B cell (primary cell): ENCODE data around the gene MROH7. TPM values are rescaled to one million over a fixed set of nuclear protein-coding genes. Genes with fewer than 3 reads are reported as not detected.

Experiments
- ATAC-seq: fragments of 200-7000 bp; cut with Tn5 transposase; one replicate; pipeline ENCODE4 v1.10.0; 2021; ENCODE audit warnings: low read depth, mild to moderate bottlenecking, moderate number of reproducible peaks, moderate library complexity
- CTCF ChIA-PET: fragments of 350-600 bp; sonication (Branson Sonifier 250); formaldehyde crosslinking; loops from one replicate; lab custom pipeline; 2021; ENCODE audit warnings: antibody characterized with exemption, inconsistent platforms; lab: Charles Lee
- POLR2A ChIA-PET: fragments of 350-600 bp; sonication (Branson Sonifier 250); formaldehyde crosslinking; loops from one replicate; lab custom pipeline; 2021; ENCODE audit warnings: antibody characterized with exemption; lab: Charles Lee
- DNase-seq: peaks from one replicate; pipeline ENCODE4 v3.0.0; 2013
- H2AFZ ChIP-seq: 2 replicates; pipeline ENCODE4 v1.6.1; 2012; ENCODE audit warnings: mild to moderate bottlenecking, low read depth, low read length; ENCODE audit not compliant: insufficient read depth, poor library complexity, severe bottlenecking
- H3K27ac ChIP-seq, 2 donors: 1 replicate in 1 of 2; 2 replicates in 1 of 2; pipeline ENCODE4 v1.5.1; 2012 to 2013; ENCODE audit warnings: low read length in 2 of 2, mild to moderate bottlenecking in 2 of 2, moderate library complexity in 1 of 2
- H3K27me3 ChIP-seq, 4 experiments: fragments of 200-600 bp in 1 of 4; sonication (generic) in 1 of 4; replicated peaks in 1 of 4; 1 replicate in 2 of 4; 2 replicates in 2 of 4; pipeline versions ENCODE4 v1.6.1 to v1.7.0; 2013 to 2016; ENCODE audit warnings: low read length in 3 of 4, mild to moderate bottlenecking in 2 of 4, mixed read lengths in 1 of 4, moderate library complexity in 1 of 4; ENCODE audit not compliant: insufficient read depth in 4 of 4, control insufficient read depth in 3 of 4; ENCODE audit errors: control extremely low read depth in 1 of 4
- H3K36me3 ChIP-seq, 2 experiments: replicated peaks in 1 of 2; 1 replicate in 1 of 2; 2 replicates in 1 of 2; pipeline versions ENCODE4 v1.6.1 to v1.7.1; 2013; ENCODE audit warnings: low read length in 1 of 2; ENCODE audit not compliant: insufficient read depth in 2 of 2, control insufficient read depth in 1 of 2; ENCODE audit errors: control extremely low read depth in 1 of 2, extremely low read depth in 1 of 2
- H3K4me1 ChIP-seq, 2 donors: fragments of 200-600 bp in 1 of 2; sonication (generic) in 1 of 2; 1 replicate in 1 of 2; 2 replicates in 1 of 2; pipeline versions ENCODE4 v1.5.1 to v1.6.1; 2013 to 2017; ENCODE audit warnings: low read length in 2 of 2; ENCODE audit not compliant: control insufficient read depth in 2 of 2, insufficient read depth in 2 of 2
- H3K4me2 ChIP-seq: replicated peaks from 2 replicates; pipeline ENCODE3; 2012; ENCODE audit warnings: mild to moderate bottlenecking, low read depth, low read length; ENCODE audit not compliant: poor library complexity, severe bottlenecking
- H3K4me3 ChIP-seq, 5 experiments: fragments of 200-600 bp in 1 of 5; sonication (generic) in 1 of 5; 1 replicate in 3 of 5; 2 replicates in 2 of 5; pipeline versions ENCODE4 v1.5.1 to v1.7.0; 2011 to 2016; ENCODE audit warnings: low read length in 4 of 5, mild to moderate bottlenecking in 4 of 5, low read depth in 2 of 5, control low read depth in 1 of 5, moderate library complexity in 1 of 5; ENCODE audit not compliant: insufficient read depth in 1 of 5; ENCODE audit errors: control extremely low read depth in 1 of 5, extremely low read depth in 1 of 5
- H3K79me2 ChIP-seq: fragments of 200-600 bp; sonication (generic); one replicate; pipeline ENCODE4 v1.6.0; 2016; ENCODE audit warnings: low read length; ENCODE audit not compliant: control insufficient read depth, insufficient read depth
- H3K9ac ChIP-seq: fragments of 200-600 bp; sonication (generic); 2 replicates; pipeline ENCODE4 v1.6.1; 2017; ENCODE audit warnings: mild to moderate bottlenecking, low read length, moderate library complexity
- H3K9me3 ChIP-seq, 3 donors: one replicate each; pipeline versions ENCODE4 v1.6.1 to v1.7.1; 2013; ENCODE audit warnings: low read length in 2 of 3; ENCODE audit not compliant: control insufficient read depth in 2 of 3, insufficient read depth in 1 of 3; ENCODE audit errors: control extremely low read depth in 1 of 3
- H4K20me1 ChIP-seq: 2 replicates; pipeline ENCODE4 v1.6.0; 2012; ENCODE audit warnings: mild to moderate bottlenecking, low read length; ENCODE audit not compliant: insufficient read depth, control insufficient read depth, poor library complexity, severe bottlenecking
- H3K27ac Mint-ChIP-seq: one replicate; pipeline ENCODE4 v1.8.0; 2021; ENCODE audit warnings: mixed read lengths
- H3K27me3 Mint-ChIP-seq: one replicate; pipeline ENCODE4 v1.8.0; 2021; ENCODE audit warnings: mixed read lengths
- H3K4me1 Mint-ChIP-seq: one replicate; pipeline ENCODE4 v1.8.0; 2021; ENCODE audit warnings: mixed read lengths
- H3K4me3 Mint-ChIP-seq: one replicate; pipeline ENCODE4 v1.8.0; 2021; ENCODE audit warnings: mixed read lengths
- H3K9me3 Mint-ChIP-seq: one replicate; pipeline ENCODE4 v1.8.0; 2022; ENCODE audit warnings: mixed read lengths; ENCODE audit not compliant: insufficient read depth
- CTCF ChIP-seq: fragments of 200-600 bp; IDR thresholded peaks from one replicate; pipeline ENCODE4 v1.8.0; 2022; ENCODE audit warnings: antibody characterized with exemption, mild to moderate bottlenecking
- EZH2 ChIP-seq: IDR thresholded peaks from 2 replicates; pipeline ENCODE4 v1.6.1; 2012; ENCODE audit warnings: borderline replicate concordance, low read depth, mild to moderate bottlenecking, moderate library complexity, low read length; ENCODE audit not compliant: insufficient read depth, poor library complexity, severe bottlenecking
- WGBS: methylation state at CpG from one replicate; pipeline ENCODE4 v1.1.5; 2013; ENCODE audit warnings: missing lambda C conversion rate; ENCODE audit not compliant: insufficient coverage; 5-methylcytosine and 5-hydroxymethylcytosine counted together
- intact Hi-C: fragments of 100-400 bp; cut with micrococcal nuclease; formaldehyde crosslinking; loops from one replicate; pipeline ENCODE4 v1.10.0; 2022
- polyA plus RNA-seq: library from polyadenylated mRNA; depleted of rRNA; stranded (reverse); fragments of >200 nt; gene quantifications from 2 replicates; pipeline ENCODE4 v1.2.3, GENCODE V29; 2012
- total RNA-seq, 2 donors: library from RNA; stranded (reverse); fragments of 120-200 nt in 1 of 2; gene quantifications; 1 replicate in 1 of 2; 2 replicates in 1 of 2; pipeline versions ENCODE4 v1.2.3 to v1.2.4, GENCODE V29; 2013 to 2022

MROH7 gene
- total and polyA plus RNA-seq, 2 donors (not counting 1 experiment from before 2014, with no cell fraction given) = not detected

GRCh38 chr1:54706419-54706818 lies 64.8 kb downstream of the MROH7 start:
- Mint-ChIP-seq H3K27me3 (peaks cover 36% of the 10 kb centered on the region), H3K4me1 (no peaks in the 10 kb centered on the region), H3K27ac (no peak overlapping the region), H3K4me3 (no peak overlapping the region), H3K9me3 (no peaks in the 10 kb centered on the region)
- Histone ChIP-seq H3K4me3 (no peak overlapping the region), H3K36me3 (no peaks in the 10 kb centered on the region), H3K4me2 (no peak overlapping the region), H3K79me2 (no peaks in the 10 kb centered on the region), H3K27ac (no peak overlapping the region), H3K27me3 (peaks cover 0 to 13% (median 2%) of the 10 kb centered on the region in 4 experiments), H3K9me3 (no peaks in the 10 kb centered on the region), H3K4me1 (no peaks in the 10 kb centered on the region), H3K9ac (no peak overlapping the region), H2AFZ (no peak overlapping the region), H4K20me1 (no peaks in the 10 kb centered on the region)
- 90% methylated on average over 4 of the region's 4 CpGs for WGBS
- ATAC-seq = no peak
- DNase-seq = no peak
- POLR2A ChIA-PET = no interaction called here
- intact Hi-C loops = no loop called here
- TF ChIP-seq EZH2 = no peak
- TF ChIP-seq CTCF = no peak
- CTCF ChIA-PET = no interaction called here

GRCh38 chr1:54708385-54708784 lies 66.8 kb downstream of the MROH7 start:
- TF ChIP-seq CTCF (no peak), EZH2 (no peak)
- Mint-ChIP-seq H3K27ac (no peak overlapping the region), H3K9me3 (no peaks in the 10 kb centered on the region), H3K27me3 (peaks cover 27% of the 10 kb centered on the region), H3K4me3 (no peak overlapping the region), H3K4me1 (no peaks in the 10 kb centered on the region)
- H3K27ac ChIP-seq = no peak overlapping the region
- DNase-seq = no peak
- H3K4me3 ChIP-seq = no peak overlapping the region
- intact Hi-C loops = no loop called here
- H3K4me2 ChIP-seq = no peak overlapping the region
- POLR2A ChIA-PET = interaction anchor here (0.6 kb wide), 1 partner anchor 180 kb away, joined by 3 read pairs; no protein-coding TSS in a partner anchor
- no peaks in the 10 kb centered on the region for H3K79me2 ChIP-seq
- no peaks in the 10 kb centered on the region for H4K20me1 ChIP-seq
- ATAC-seq = no peak
- no peaks in the 10 kb centered on the region for H3K9me3 ChIP-seq
- H3K4me1 ChIP-seq = no peaks in the 10 kb centered on the region
- H3K27me3 ChIP-seq = peaks cover 0 to 13% (median 2%) of the 10 kb centered on the region in 4 experiments
- no peaks in the 10 kb centered on the region for H3K36me3 ChIP-seq
- no peak overlapping the region for H3K9ac ChIP-seq
- CTCF ChIA-PET = no interaction called here
- no peak overlapping the region for H2AFZ ChIP-seq
